Lower leg skin (tissue), 4 donors: Measurements from ENCODE around the gene ARX. TPM values are rescaled to one million over a fixed set of nuclear protein-coding genes. Genes with fewer than 3 reads are reported as not detected.

Experiments used
- DNase-seq, 2 donors: peaks; one replicate each; pipeline ENCODE4 v3.0.0-alpha.2; 2019; ENCODE audit warnings: low spot score in 2 of 2
- H3K4me3 ChIP-seq: fragments of 200-600 bp; sonication (generic); 2 replicates; pipeline ENCODE4 v1.5.1; 2017; ENCODE audit warnings: mild to moderate bottlenecking, low read depth; ENCODE audit not compliant: poor library complexity, severe bottlenecking
- CTCF ChIP-seq, 3 donors: fragments of 450-650 bp; IDR thresholded peaks; one replicate each; pipeline ENCODE4 v1.5.1; 2016; ENCODE audit warnings: antibody characterized with exemption in 3 of 3, mild to moderate bottlenecking in 3 of 3, moderate library complexity in 2 of 3
- POLR2A ChIP-seq, 2 donors: fragments of 450-650 bp; IDR thresholded peaks; one replicate each; pipeline ENCODE4 v1.6.1; 2016 to 2017; ENCODE audit warnings: antibody characterized with exemption in 2 of 2, mild to moderate bottlenecking in 1 of 2, moderate library complexity in 1 of 2
- WGBS, 2 donors: methylation state at CpG; one replicate each; pipeline ENCODE4 v1.1.5; 2018; 5-methylcytosine and 5-hydroxymethylcytosine counted together
- intact Hi-C: fragments of 100-400 bp; cut with DNase I; formaldehyde crosslinking; loops from one replicate; pipeline ENCODE4 v1.15.0; 2023; ENCODE audit warnings: low total_unique reads
- total RNA-seq, 4 donors: library from RNA; depleted of rRNA; stranded (reverse); fragments of >200 nt; gene quantifications; one replicate each; pipeline ENCODE4 v1.1.0, GENCODE V29; 2016

Gene ARX
- total RNA-seq, 4 donors from 2014 or later = not detected

- no peak overlapping the region for H3K4me3 ChIP-seq
- intact Hi-C loops = no loop called here
- no peak for DNase-seq
- no peak for TF ChIP-seq CTCF (IDR thresholded peaks at IDR 0.05)
- no peak for TF ChIP-seq POLR2A (IDR thresholded peaks at IDR 0.05)
- 7 to 31% methylated on average over 15 to 32 of the region's 32 CpGs for WGBS, 2 donors
These were observed 4.0 kb downstream of the ARX start for GRCh38 chrX:25011589-25012432.

- intact Hi-C loops = no loop called here
- WGBS, 2 donors = 18 to 30% methylated on average over 27 to 31 of the region's 33 CpGs
- TF ChIP-seq CTCF (IDR thresholded peaks at IDR 0.05) (no peak), POLR2A (IDR thresholded peaks at IDR 0.05) (no peak)
- no peak overlapping the region for H3K4me3 ChIP-seq
- DNase-seq = no peak
These were observed 4.8 kb downstream of the ARX start for GRCh38 chrX:25010784-25011588.

- TF ChIP-seq CTCF (IDR thresholded peaks at IDR 0.05) (no peak), POLR2A (IDR thresholded peaks at IDR 0.05) (no peak)
- no peak overlapping the region for H3K4me3 ChIP-seq
- intact Hi-C loops = no loop called here
- DNase-seq = no peak
- WGBS, 2 donors = 43 to 47% methylated on average over 7 of the region's 7 CpGs
These were observed 6.4 kb downstream of the ARX start for GRCh38 chrX:25009407-25009806.

GRCh38 chrX:25007059-25008053 is 8.4 kb downstream of the ARX start:
- no peak overlapping the region for H3K4me3 ChIP-seq
- no peak for TF ChIP-seq CTCF (IDR thresholded peaks at IDR 0.05)
- no peak for TF ChIP-seq POLR2A (IDR thresholded peaks at IDR 0.05)
- 7 to 36% methylated on average over 34 to 38 of the region's 64 CpGs for WGBS, 2 donors
- intact Hi-C loops = no loop called here
- no peak for DNase-seq

GRCh38 chrX:25006586-25007058 is 9.1 kb downstream of the ARX start:
- intact Hi-C loops = no loop called here
- TF ChIP-seq POLR2A (IDR thresholded peaks at IDR 0.05) (no peak), CTCF (IDR thresholded peaks at IDR 0.05) (no peak)
- DNase-seq = no peak
- 8 to 27% methylated on average over 7 of the region's 7 CpGs for WGBS, 2 donors
- no peak overlapping the region for H3K4me3 ChIP-seq
